ENCODE results near the gene EBI3. TPM values are rescaled to one million over a fixed set of nuclear protein-coding genes. Genes with fewer than 3 reads are reported as not detected.
"Not testable (repeated sequence)": the region's sequence is repeated elsewhere in the genome, so short reads cannot be mapped to it uniquely, and the experiment has no call there.

Gene EBI3
- total RNA-seq, 3 donors from 2014 or later = 1.1 to 5.4 (median 3.6) TPM

DNA sequence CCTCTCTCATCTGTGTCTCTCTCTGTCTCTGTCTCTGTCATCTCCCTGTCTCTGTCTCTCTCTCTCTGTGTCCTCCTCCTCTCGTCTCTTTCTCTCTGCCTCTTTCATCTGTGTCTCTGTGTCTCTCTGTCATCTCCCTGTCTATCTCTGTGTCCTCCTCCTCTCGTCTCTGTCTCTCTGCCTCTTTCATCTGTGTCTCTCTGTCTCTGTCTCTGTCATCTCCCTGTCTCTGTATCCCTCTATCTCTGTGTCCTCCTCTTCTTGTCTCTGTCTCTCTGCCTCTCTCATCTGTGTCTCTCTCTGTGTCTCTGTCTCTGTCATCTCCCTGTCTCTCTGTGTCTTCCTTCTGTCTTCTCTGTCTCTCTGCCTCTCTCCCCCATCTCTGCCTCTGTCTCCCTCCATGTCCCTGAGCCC is 551 bp upstream of the EBI3 start:
- Histone ChIP-seq H3K4me3 (no peak overlapping the region), H3K9me3 (no peaks in the 10 kb centered on the region), H3K4me1 (ENCODE audit: low read depth) (no peaks in the 10 kb centered on the region), H3K36me3 (ENCODE audit: low read depth) (no peaks in the 10 kb centered on the region)
- no peak for DNase-seq
- no peak for TF ChIP-seq CTCF (IDR thresholded peaks at IDR 0.05)
- ATAC-seq = no peak
- intact Hi-C loops (cut with DNase I, micrococcal nuclease) = no loop called here

DNA sequence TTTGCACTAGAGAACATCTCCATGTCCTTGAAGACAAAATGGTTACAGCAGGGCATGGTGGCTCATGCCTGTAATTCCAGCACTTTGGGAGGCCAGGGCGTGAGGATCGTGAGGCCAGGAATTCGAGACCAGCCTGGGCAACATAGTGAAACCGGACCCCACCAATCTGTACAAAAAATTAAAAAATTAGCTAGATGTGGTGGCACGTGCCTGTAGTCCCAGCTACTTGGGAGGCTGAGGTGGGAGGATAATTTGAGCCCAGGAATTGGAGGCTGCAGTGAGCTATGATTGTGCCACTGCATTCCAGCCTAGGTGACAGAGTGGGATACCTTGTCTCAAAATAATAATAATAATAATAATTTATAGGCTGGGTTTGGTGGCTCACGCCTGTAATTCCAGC is 914 bp downstream of the EBI3 start:
- H3K4me1 ChIP-seq (ENCODE audit: low read depth); H3K36me3 ChIP-seq (ENCODE audit: low read depth); intact Hi-C loops (cut with DNase I, micrococcal nuclease); DNase-seq; H3K9me3 ChIP-seq; ATAC-seq; H3K4me3 ChIP-seq: not testable (repeated sequence)

GRCh38 chr19:4231521-4231920 is 2.2 kb downstream of the EBI3 start:
- DNase-seq; H3K9me3 ChIP-seq; H3K36me3 ChIP-seq (ENCODE audit: low read depth); ATAC-seq; intact Hi-C loops (cut with DNase I, micrococcal nuclease); H3K4me1 ChIP-seq (ENCODE audit: low read depth); H3K4me3 ChIP-seq: not testable (repeated sequence)

DNA sequence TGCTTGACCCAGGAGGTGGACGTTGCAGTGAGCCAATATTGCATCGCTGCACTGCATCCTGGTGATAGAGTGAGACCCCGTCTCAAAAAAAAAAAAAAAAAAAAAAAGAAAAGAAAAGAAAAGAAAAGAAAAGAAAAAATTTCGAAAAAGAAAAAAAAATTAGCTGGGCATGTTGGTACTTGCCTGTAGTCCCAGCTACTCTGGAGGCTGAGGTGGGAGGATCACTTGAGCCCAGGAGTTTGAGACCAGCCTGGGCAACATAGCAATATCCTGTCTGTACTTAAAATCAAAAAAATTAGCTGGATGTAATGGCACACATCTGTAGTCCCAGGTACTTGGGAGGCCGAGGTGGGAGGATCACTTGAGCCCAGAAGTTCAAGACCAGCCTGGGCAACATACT is 2.8 kb downstream of the EBI3 start:
- H3K9me3 ChIP-seq; ATAC-seq; DNase-seq; H3K36me3 ChIP-seq (ENCODE audit: low read depth); H3K4me1 ChIP-seq (ENCODE audit: low read depth); H3K4me3 ChIP-seq; intact Hi-C loops (cut with DNase I, micrococcal nuclease): not testable (repeated sequence)

DNA sequence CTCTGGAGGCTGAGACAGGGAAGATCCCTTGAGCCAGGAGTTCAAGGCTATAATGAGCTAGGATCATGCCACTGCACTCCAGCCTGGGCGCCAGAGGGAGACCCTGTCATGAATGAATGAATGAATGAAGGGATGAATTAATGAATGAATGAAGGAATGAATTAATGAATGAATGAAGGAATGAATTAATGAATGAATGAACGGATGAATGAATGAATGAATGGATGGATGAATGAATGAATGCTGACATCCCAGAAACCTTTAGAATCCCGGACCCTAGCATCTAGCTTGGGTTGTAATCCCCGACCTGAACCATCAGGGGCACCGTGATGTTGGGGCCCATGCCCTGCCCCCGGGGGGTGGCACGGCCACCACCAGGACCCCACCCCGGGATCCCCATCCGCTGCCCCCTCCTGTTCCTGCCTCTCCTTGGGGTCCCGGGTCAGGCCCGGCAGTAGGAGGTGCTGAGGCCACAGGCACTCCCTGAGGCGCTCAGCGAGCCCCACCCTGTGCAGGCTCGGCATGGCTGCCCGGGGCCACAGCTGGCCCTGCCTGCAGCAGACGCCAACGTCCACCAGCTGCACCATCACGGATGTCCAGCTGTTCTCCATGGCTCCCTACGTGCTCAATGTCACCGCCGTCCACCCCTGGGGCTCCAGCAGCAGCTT is 3.4 kb downstream of the EBI3 start:
- H3K4me1 ChIP-seq (ENCODE audit: low read depth) = no peaks in the 10 kb centered on the region
- no peak for TF ChIP-seq CTCF (IDR thresholded peaks at IDR 0.05)
- ATAC-seq (peak; percentile 47), DNase-seq (no peak)
- intact Hi-C loops (cut with DNase I, micrococcal nuclease) = no loop called here
- H3K36me3 ChIP-seq (ENCODE audit: low read depth) = no peaks in the 10 kb centered on the region
- H3K9me3 ChIP-seq = no peaks in the 10 kb centered on the region
- no peak overlapping the region for H3K4me3 ChIP-seq

DNA sequence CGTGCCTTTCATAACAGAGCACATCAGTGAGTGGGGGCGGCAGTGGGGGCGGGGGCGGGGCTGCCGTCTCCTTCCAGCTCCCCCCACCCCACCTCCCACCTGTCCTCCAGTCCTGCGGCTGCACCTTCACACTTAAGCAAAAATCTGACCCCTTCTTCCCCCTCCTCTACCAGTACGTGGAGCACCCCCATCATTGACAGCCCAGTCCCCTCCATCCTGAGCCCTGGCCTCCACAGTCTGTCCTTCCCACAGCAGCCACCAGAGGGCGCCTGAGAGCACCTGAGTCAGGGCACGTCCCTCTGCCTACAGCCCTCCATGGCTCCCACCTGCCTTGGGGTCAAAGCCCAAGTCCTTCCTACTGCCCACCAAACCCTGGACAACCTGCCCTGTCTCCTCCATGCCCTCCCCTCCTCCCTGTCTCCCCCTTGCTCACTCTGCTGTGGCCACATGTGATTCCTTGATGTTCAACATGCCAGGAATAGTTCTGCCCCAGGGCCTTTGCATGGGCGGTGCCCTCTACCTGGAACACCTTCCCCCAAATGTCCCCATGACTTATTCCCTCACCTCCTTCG is 4.0 kb downstream of the EBI3 start:
- Histone ChIP-seq H3K4me3 (no peak overlapping the region), H3K4me1 (ENCODE audit: low read depth) (no peaks in the 10 kb centered on the region), H3K36me3 (ENCODE audit: low read depth) (no peaks in the 10 kb centered on the region), H3K9me3 (no peaks in the 10 kb centered on the region)
- DNase-seq = peak in 2 of 3 donors; percentile 72 to 79
- intact Hi-C loops (cut with DNase I, micrococcal nuclease) = no loop called here
- TF ChIP-seq CTCF (IDR thresholded peaks at IDR 0.05) = peak; percentile 39
- ATAC-seq = peak; percentile 79

DNA sequence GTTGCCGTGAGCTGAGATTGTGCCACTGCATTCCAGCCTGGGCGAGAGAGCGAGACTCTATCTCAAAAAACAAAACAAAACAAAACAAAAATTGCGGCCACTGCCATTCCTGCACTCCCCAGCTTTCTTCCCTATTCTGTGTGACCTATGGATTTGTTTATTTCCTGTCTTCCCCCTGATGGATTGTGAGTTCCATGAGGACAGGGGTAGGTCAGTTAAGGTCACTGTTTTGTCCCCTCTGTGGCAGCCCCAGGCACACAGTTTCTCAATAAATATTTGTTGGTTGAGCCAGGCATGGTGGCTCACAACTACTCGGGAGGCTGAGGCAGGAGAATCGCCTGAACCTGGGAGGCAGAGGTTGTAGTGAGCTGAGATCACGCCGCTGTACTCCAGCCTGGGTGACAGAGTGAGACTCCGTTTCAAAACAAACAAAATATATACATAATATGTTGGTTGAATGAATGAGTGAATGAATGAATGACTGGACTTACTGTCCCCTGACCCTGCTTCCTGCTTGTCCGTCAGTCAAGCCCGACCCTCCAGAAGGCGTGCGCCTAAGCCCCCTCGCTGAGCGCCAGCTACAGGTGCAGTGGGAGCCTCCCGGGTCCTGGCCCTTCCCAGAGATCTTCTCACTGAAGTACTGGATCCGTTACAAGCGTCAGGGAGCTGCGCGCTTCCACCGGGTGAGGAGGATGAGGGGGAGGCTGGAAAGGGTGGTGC is 5.0 kb downstream of the EBI3 start:
- no peak overlapping the region for H3K4me3 ChIP-seq
- DNase-seq (no peak), ATAC-seq (no peak)
- no peak for TF ChIP-seq CTCF (IDR thresholded peaks at IDR 0.05)
- intact Hi-C loops (cut with DNase I, micrococcal nuclease) = no loop called here
- no peaks in the 10 kb centered on the region for H3K36me3 ChIP-seq (ENCODE audit: low read depth)
- H3K9me3 ChIP-seq = no peaks in the 10 kb centered on the region
- H3K4me1 ChIP-seq (ENCODE audit: low read depth) = no peaks in the 10 kb centered on the region

All from mucosa of descending colon (tissue), 3 donors.